Transverse colon (tissue), 4 donors: Measurements from ENCODE around the gene TRPM2. TPM values are rescaled to one million over a fixed set of nuclear protein-coding genes. Genes with fewer than 3 reads are reported as not detected.
"Not testable (repeated sequence)": the region's sequence is repeated elsewhere in the genome, so short reads cannot be mapped to it uniquely, and the experiment has no call there.

Experiments
- DNase-seq: peaks from one replicate; pipeline ENCODE4 v3.0.0-alpha.2; 2019
- H3K27ac ChIP-seq, 4 donors: fragments of 200-600 bp; sonication (generic); 2 replicates each; pipeline ENCODE4 v1.5.1; 2016 to 2018; ENCODE audit warnings: inconsistent platforms in 4 of 4
- H3K27me3 ChIP-seq: fragments of 200-600 bp; sonication (generic); 2 replicates; pipeline ENCODE4 v1.5.1; 2017; ENCODE audit warnings: inconsistent platforms
- H3K36me3 ChIP-seq, 4 donors: fragments of 200-600 bp; sonication (generic); 2 replicates each; pipeline ENCODE4 v1.5.1; 2017 to 2019; ENCODE audit warnings: inconsistent platforms in 4 of 4
- H3K4me1 ChIP-seq, 4 donors: fragments of 200-600 bp; sonication (generic); 2 replicates each; pipeline ENCODE4 v1.5.1; 2017 to 2020; ENCODE audit warnings: inconsistent platforms in 4 of 4
- H3K4me3 ChIP-seq, 4 donors: fragments of 200-600 bp; sonication (generic); 1 replicate in 1 of 4; 2 replicates in 3 of 4; pipeline versions ENCODE4 v1.5.1 to v1.6.1; 2017 to 2019; ENCODE audit warnings: inconsistent platforms in 4 of 4
- H3K9me3 ChIP-seq, 2 donors: fragments of 200-600 bp; sonication (generic); 2 replicates each; pipeline ENCODE4 v1.5.1; 2017 to 2019; ENCODE audit warnings: inconsistent platforms in 2 of 2
- EP300 ChIP-seq: sonication (generic); formaldehyde crosslinking; IDR thresholded peaks from one replicate; pipeline ENCODE4 v1.6.1; 2017; ENCODE audit warnings: antibody characterized with exemption, low read depth
- POLR2A ChIP-seq: fragments of 450-650 bp; IDR thresholded peaks from one replicate; pipeline ENCODE4 v1.6.1; 2016; ENCODE audit warnings: antibody characterized with exemption, mild to moderate bottlenecking, moderate library complexity
- POLR2AphosphoS5 ChIP-seq, 3 donors: sonication (generic); formaldehyde crosslinking; IDR thresholded peaks; one replicate each; pipeline ENCODE4 v1.6.1; 2016; ENCODE audit warnings: antibody characterized with exemption in 3 of 3
- WGBS, 2 donors: methylation state at CpG; one replicate each; pipeline ENCODE4 v1.1.5; 2018; ENCODE audit warnings: low coverage in 1 of 2; 5-methylcytosine and 5-hydroxymethylcytosine counted together
- in situ Hi-C, 4 donors: fragments of 200-750 bp; cut with MboI; loops; one replicate each; pipeline versions ENCODE4 v1.15.0 to v1.15.1; 2017; ENCODE audit warnings: low sequenced_read_pairs in 3 of 4, low pct_ligation_motif_present in 1 of 4, low pct_unique_long_range_greater_than_20kb in 1 of 4
- intact Hi-C: fragments of 100-400 bp; cut with DNase I; formaldehyde crosslinking; loops from one replicate; pipeline ENCODE4 v1.15.1; 2023; ENCODE audit warnings: low total_unique reads
- total RNA-seq, 4 donors: library from RNA; depleted of rRNA; stranded (reverse); fragments of >200 nt; gene quantifications; one replicate each; pipeline ENCODE4 v1.1.0, GENCODE V29; 2016
- TF ChIP-seq, protein P1 (sequence below), 5 experiments: fragments of 200-600 bp in 3 of 5; fragments of 450-650 bp in 2 of 5; sonication (generic) in 3 of 5; IDR thresholded peaks; 1 replicate in 2 of 5; 2 replicates in 3 of 5; pipeline ENCODE4 v1.5.1; 2016 to 2017; ENCODE audit warnings: antibody characterized with exemption in 5 of 5, inconsistent platforms in 3 of 5, mild to moderate bottlenecking in 2 of 5, moderate library complexity in 1 of 5

Gene TRPM2
- total RNA-seq, 4 donors from 2014 or later: 2.3 to 2.9 (median 2.6) TPM; not detected in 1

GRCh38 chr21:44416193-44416592, 62.8 kb downstream of the TRPM2 start:
- H3K36me3 ChIP-seq: no peaks in the 10 kb centered on the region
- DNase-seq: no peak
- intact Hi-C loops (no loop called here), in situ Hi-C loops (no loop called here)
- WGBS, 2 donors: 72% methylated on average over 8 of the region's 8 CpGs; no CpG with 5 or more reads in 1 of the 2 donors
- H3K4me1 ChIP-seq: no peaks in the 10 kb centered on the region
- H3K27ac ChIP-seq: no peak overlapping the region
- TF ChIP-seq, protein P1, sequence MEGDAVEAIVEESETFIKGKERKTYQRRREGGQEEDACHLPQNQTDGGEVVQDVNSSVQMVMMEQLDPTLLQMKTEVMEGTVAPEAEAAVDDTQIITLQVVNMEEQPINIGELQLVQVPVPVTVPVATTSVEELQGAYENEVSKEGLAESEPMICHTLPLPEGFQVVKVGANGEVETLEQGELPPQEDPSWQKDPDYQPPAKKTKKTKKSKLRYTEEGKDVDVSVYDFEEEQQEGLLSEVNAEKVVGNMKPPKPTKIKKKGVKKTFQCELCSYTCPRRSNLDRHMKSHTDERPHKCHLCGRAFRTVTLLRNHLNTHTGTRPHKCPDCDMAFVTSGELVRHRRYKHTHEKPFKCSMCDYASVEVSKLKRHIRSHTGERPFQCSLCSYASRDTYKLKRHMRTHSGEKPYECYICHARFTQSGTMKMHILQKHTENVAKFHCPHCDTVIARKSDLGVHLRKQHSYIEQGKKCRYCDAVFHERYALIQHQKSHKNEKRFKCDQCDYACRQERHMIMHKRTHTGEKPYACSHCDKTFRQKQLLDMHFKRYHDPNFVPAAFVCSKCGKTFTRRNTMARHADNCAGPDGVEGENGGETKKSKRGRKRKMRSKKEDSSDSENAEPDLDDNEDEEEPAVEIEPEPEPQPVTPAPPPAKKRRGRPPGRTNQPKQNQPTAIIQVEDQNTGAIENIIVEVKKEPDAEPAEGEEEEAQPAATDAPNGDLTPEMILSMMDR (IDR thresholded peaks at IDR 0.05): no peak
- TF ChIP-seq POLR2A: no peak
- TF ChIP-seq POLR2AphosphoS5 (IDR thresholded peaks at IDR 0.05): no peak
- TF ChIP-seq EP300: no peak
- peaks cover 17% of the 10 kb centered on the region for H3K27me3 ChIP-seq
- H3K9me3 ChIP-seq: no peaks in the 10 kb centered on the region
- no peak overlapping the region for H3K4me3 ChIP-seq

GRCh38 chr21:44417621-44418107, 64.2 kb downstream of the TRPM2 start:
- H3K36me3 ChIP-seq, H3K4me1 ChIP-seq, H3K27ac ChIP-seq, in situ Hi-C loops, intact Hi-C loops, DNase-seq, H3K9me3 ChIP-seq, H3K4me3 ChIP-seq: not testable (repeated sequence)
- WGBS, 2 donors: 94% methylated on average over 19 of the region's 21 CpGs; no CpG with 5 or more reads in 1 of the 2 donors
- H3K27me3 ChIP-seq: peaks cover 17% of the 10 kb centered on the region

GRCh38 chr21:44418108-44418875, 64.9 kb downstream of the TRPM2 start:
- TF ChIP-seq POLR2A: no peak
- TF ChIP-seq, protein P1 (IDR thresholded peaks at IDR 0.05): no peak
- TF ChIP-seq POLR2AphosphoS5 (IDR thresholded peaks at IDR 0.05): no peak
- TF ChIP-seq EP300: no peak
- no peak for DNase-seq
- Histone ChIP-seq H3K27me3 (peaks cover 17% of the 10 kb centered on the region), H3K9me3 (no peaks in the 10 kb centered on the region), H3K4me1 (no peaks in the 10 kb centered on the region), H3K27ac (no peak overlapping the region), H3K4me3 (no peak overlapping the region), H3K36me3 (no peaks in the 10 kb centered on the region)
- 90% methylated on average over 25 of the region's 25 CpGs; no CpG with 5 or more reads in 1 of the 2 donors for WGBS, 2 donors
- intact Hi-C loops: no loop called here
- in situ Hi-C loops: no loop called here

DNA sequence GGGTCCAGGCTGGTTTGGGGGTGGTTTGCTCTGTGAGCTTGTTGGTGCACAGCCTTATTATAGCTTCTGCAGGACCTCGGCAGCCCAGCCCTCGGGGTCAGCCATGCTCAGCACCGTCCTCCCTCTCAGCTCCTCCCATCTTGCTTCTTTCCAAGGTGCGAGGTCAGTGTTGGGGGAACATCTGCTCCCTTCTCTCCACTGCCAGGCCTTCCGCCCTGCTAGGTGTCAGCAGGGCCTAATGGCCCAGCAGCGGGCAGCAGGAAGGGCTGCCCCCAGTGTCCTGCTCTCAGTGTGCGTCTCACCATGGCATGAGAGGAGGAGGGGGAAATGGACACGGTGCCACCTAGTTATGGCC, 65.4 kb downstream of the TRPM2 start:
- H3K9me3 ChIP-seq: no peaks in the 10 kb centered on the region
- no peak for DNase-seq
- no peak overlapping the region for H3K4me3 ChIP-seq
- in situ Hi-C loops: no loop called here
- H3K27ac ChIP-seq: no peak overlapping the region
- WGBS, 2 donors: 94% methylated on average over 8 of the region's 8 CpGs; no CpG with 5 or more reads in 1 of the 2 donors
- no peak for TF ChIP-seq POLR2AphosphoS5 (IDR thresholded peaks at IDR 0.05)
- TF ChIP-seq POLR2A: no peak
- no peak for TF ChIP-seq EP300
- TF ChIP-seq, protein P1 (IDR thresholded peaks at IDR 0.05): no peak
- H3K36me3 ChIP-seq: no peaks in the 10 kb centered on the region
- H3K27me3 ChIP-seq: peaks cover 17% of the 10 kb centered on the region
- intact Hi-C loops: no loop called here
- H3K4me1 ChIP-seq: no peaks in the 10 kb centered on the region
